CD14-positive monocyte (primary cell): Measurements from ENCODE around the gene PUSL1. TPM values are rescaled to one million over a fixed set of nuclear protein-coding genes. Genes with fewer than 3 reads are reported as not detected.

Source experiments
- DNase-seq, 3 donors: peaks; one replicate each; pipeline ENCODE4 v3.0.0-alpha.2; 2011 to 2022
- H2AFZ ChIP-seq: 2 replicates; pipeline ENCODE4 v1.6.0; 2012; ENCODE audit warnings: mild to moderate bottlenecking, low read depth, low read length, inconsistent platforms; ENCODE audit not compliant: insufficient read depth, poor library complexity, severe bottlenecking
- H3K27ac ChIP-seq, 2 donors: 1 replicate in 1 of 2; 2 replicates in 1 of 2; pipeline ENCODE4 v1.5.1; 2012 to 2013; ENCODE audit warnings: low read length in 2 of 2, control low read depth in 1 of 2, inconsistent platforms in 1 of 2, low read depth in 1 of 2, mild to moderate bottlenecking in 1 of 2
- H3K27me3 ChIP-seq, 2 donors: one replicate each; pipeline versions ENCODE4 v1.6.0 to v1.6.1; 2011 to 2013; ENCODE audit warnings: low read length in 2 of 2; ENCODE audit not compliant: control insufficient read depth in 2 of 2, insufficient read depth in 2 of 2
- H3K36me3 ChIP-seq, 2 donors: replicated peaks in 1 of 2; 1 replicate in 1 of 2; 2 replicates in 1 of 2; pipeline versions ENCODE4 v1.5.1 to v1.6.1; 2012 to 2013; ENCODE audit warnings: low read length in 2 of 2, control low read depth in 1 of 2, inconsistent platforms in 1 of 2, mild to moderate bottlenecking in 1 of 2; ENCODE audit not compliant: insufficient read depth in 2 of 2, control insufficient read depth in 1 of 2
- H3K4me1 ChIP-seq, 2 donors: 1 replicate in 1 of 2; 2 replicates in 1 of 2; pipeline versions ENCODE4 v1.5.1 to v1.6.1; 2012 to 2013; ENCODE audit warnings: low read length in 2 of 2, control low read depth in 1 of 2, inconsistent platforms in 1 of 2, mild to moderate bottlenecking in 1 of 2, moderate library complexity in 1 of 2; ENCODE audit not compliant: insufficient read depth in 2 of 2, control insufficient read depth in 1 of 2
- H3K4me2 ChIP-seq: replicated peaks from 2 replicates; pipeline ENCODE3; 2012; ENCODE audit warnings: low read length, moderate library complexity, mild to moderate bottlenecking; ENCODE audit not compliant: poor library complexity, severe bottlenecking; ENCODE audit errors: extremely low read depth
- H3K4me3 ChIP-seq, 3 experiments: fragments of 200-600 bp in 1 of 3; sonication (generic) in 1 of 3; replicated peaks in 1 of 3; 1 replicate in 2 of 3; 2 replicates in 1 of 3; pipeline ENCODE4 v1.5.1; 2011 to 2013; ENCODE audit warnings: low read length in 3 of 3, mild to moderate bottlenecking in 3 of 3, control low read depth in 2 of 3, low read depth in 2 of 3, inconsistent platforms in 1 of 3, moderate library complexity in 1 of 3
- H3K79me2 ChIP-seq: 2 replicates; pipeline ENCODE4 v1.6.0; 2012; ENCODE audit warnings: mild to moderate bottlenecking, control low read depth, inconsistent platforms, low read length, moderate library complexity; ENCODE audit not compliant: insufficient read depth
- H3K9ac ChIP-seq: 2 replicates; pipeline ENCODE4 v1.6.0; 2017; ENCODE audit warnings: low read length, mild to moderate bottlenecking; ENCODE audit not compliant: insufficient read depth, poor library complexity, severe bottlenecking
- H3K9me3 ChIP-seq, 2 donors: replicated peaks in 1 of 2; 1 replicate in 1 of 2; 2 replicates in 1 of 2; pipeline versions ENCODE4 v1.5.1 to v1.6.1; 2012 to 2013; ENCODE audit warnings: low read length in 2 of 2, control low read depth in 1 of 2; ENCODE audit not compliant: control insufficient read depth in 1 of 2, insufficient read depth in 1 of 2
- H4K20me1 ChIP-seq: 2 replicates; pipeline ENCODE4 v1.6.0; 2012; ENCODE audit warnings: mild to moderate bottlenecking, low read length, control low read depth, moderate library complexity; ENCODE audit not compliant: insufficient read depth
- H3K27ac Mint-ChIP-seq, 7 donors: one replicate each; pipeline ENCODE4 v1.8.0; 2020; ENCODE audit warnings: mild to moderate bottlenecking in 7 of 7, mixed read lengths in 7 of 7, moderate library complexity in 6 of 7, inconsistent platforms in 2 of 7
- H3K27me3 Mint-ChIP-seq, 3 donors: one replicate each; pipeline ENCODE4 v1.8.0; 2021 to 2022; ENCODE audit warnings: low read depth in 3 of 3, mild to moderate bottlenecking in 3 of 3, mixed read lengths in 3 of 3, moderate library complexity in 3 of 3, inconsistent platforms in 1 of 3
- H3K36me3 Mint-ChIP-seq, 2 donors: one replicate each; pipeline ENCODE4 v1.8.0; 2020; ENCODE audit warnings: mixed read lengths in 2 of 2, inconsistent platforms in 1 of 2, mild to moderate bottlenecking in 1 of 2
- H3K4me1 Mint-ChIP-seq: one replicate; pipeline ENCODE4 v1.8.0; 2020; ENCODE audit warnings: mild to moderate bottlenecking, mixed read lengths
- H3K4me3 Mint-ChIP-seq, 2 donors: one replicate each; pipeline ENCODE4 v1.8.0; 2020; ENCODE audit warnings: mild to moderate bottlenecking in 2 of 2, mixed read lengths in 2 of 2, moderate library complexity in 1 of 2
- H3K9me3 Mint-ChIP-seq, 7 donors: one replicate each; pipeline ENCODE4 v1.8.0; 2020 to 2022; ENCODE audit warnings: mixed read lengths in 7 of 7, mild to moderate bottlenecking in 6 of 7, moderate library complexity in 6 of 7, inconsistent platforms in 2 of 7
- WGBS: methylation state at CpG from one replicate; pipeline ENCODE4 v1.1.5; 2013; ENCODE audit warnings: missing lambda C conversion rate; ENCODE audit not compliant: insufficient coverage; 5-methylcytosine and 5-hydroxymethylcytosine counted together
- intact Hi-C, 2 donors: fragments of 100-400 bp; cut with micrococcal nuclease; formaldehyde crosslinking; loops; one replicate each; pipeline versions ENCODE4 v1.15.0 to v1.15.1; 2023
- polyA plus RNA-seq, 3 donors: library from polyadenylated mRNA; depleted of rRNA in 1 of 3; unstranded in 2 of 3; stranded (reverse) in 1 of 3; fragments of 300-500 nt in 2 of 3; fragments of >200 nt in 1 of 3; fragmentation: Illumina TruSeq in 2 of 3; gene quantifications; 1 replicate in 2 of 3; 2 replicates in 1 of 3; pipeline ENCODE4 v1.2.3, GENCODE V29; 2012 to 2021
- TF ChIP-seq, protein P1 (sequence below): fragments of 200-600 bp; IDR thresholded peaks from one replicate; pipeline ENCODE4 v1.8.0; 2022; ENCODE audit warnings: antibody characterized with exemption, mild to moderate bottlenecking

PUSL1 gene
- polyA plus RNA-seq, 3 donors, result 13.8 to 27.4 (median 14.8) TPM

DNA sequence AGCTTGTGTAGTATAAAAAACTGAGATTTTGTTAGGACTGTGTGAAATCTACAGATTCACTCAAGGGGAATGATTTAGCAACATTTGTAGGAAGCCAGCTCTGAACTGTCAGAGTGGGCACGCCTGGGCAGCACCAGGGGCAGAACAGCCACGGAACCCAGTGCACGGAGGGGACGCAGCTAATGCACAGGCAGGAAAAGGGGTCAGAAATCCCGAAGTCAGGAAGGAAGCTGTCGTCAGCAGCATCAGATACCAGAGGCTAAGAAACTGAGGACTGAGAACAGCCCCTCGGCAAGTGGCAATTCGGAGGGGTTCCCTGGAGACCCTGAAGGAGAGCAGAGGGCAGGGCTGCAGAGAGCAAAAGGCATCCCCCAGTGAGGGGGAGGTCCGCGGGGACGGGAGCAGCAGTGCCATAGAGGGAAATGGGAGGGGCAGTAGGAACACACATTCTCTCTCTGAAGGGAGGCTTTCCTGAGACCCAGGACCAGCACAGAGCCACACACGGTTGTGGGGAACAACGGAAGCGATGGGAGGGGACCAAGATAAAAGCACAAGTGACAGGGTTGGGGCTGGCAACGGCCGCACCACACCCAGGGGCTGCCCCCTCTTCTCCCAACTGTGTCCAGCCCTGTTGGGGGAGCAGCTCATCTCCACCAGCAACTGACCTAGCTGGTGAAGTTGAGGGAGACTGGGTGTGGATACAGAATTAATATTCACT is 47.4 kb upstream of the PUSL1 start:
- H3K27ac Mint-ChIP-seq, result peak overlapping the region; percentile 63 to 88 (median 83)
- H3K36me3 Mint-ChIP-seq, result peaks cover 62 to 86% of the 10 kb centered on the region in 2 donors
- H3K27ac ChIP-seq, result peak overlapping the region; percentile 42 to 66
- H3K4me3 Mint-ChIP-seq, result peak overlapping the region in 1 of 2 donors; percentile 30
- H3K36me3 ChIP-seq, result peaks cover 62 to 91% of the 10 kb centered on the region in 2 donors
- DNase-seq, result no peak
- H3K9me3 Mint-ChIP-seq, result peaks cover 0 to 2% (median 0%) of the 10 kb centered on the region in 7 donors
- no peak overlapping the region for H3K9ac ChIP-seq
- TF ChIP-seq, protein P1, sequence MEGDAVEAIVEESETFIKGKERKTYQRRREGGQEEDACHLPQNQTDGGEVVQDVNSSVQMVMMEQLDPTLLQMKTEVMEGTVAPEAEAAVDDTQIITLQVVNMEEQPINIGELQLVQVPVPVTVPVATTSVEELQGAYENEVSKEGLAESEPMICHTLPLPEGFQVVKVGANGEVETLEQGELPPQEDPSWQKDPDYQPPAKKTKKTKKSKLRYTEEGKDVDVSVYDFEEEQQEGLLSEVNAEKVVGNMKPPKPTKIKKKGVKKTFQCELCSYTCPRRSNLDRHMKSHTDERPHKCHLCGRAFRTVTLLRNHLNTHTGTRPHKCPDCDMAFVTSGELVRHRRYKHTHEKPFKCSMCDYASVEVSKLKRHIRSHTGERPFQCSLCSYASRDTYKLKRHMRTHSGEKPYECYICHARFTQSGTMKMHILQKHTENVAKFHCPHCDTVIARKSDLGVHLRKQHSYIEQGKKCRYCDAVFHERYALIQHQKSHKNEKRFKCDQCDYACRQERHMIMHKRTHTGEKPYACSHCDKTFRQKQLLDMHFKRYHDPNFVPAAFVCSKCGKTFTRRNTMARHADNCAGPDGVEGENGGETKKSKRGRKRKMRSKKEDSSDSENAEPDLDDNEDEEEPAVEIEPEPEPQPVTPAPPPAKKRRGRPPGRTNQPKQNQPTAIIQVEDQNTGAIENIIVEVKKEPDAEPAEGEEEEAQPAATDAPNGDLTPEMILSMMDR, result no peak
- no peaks in the 10 kb centered on the region for H3K27me3 ChIP-seq
- no peaks in the 10 kb centered on the region for H3K9me3 ChIP-seq
- H3K4me2 ChIP-seq, result peak overlapping the region; percentile 1
- H4K20me1 ChIP-seq, result peaks cover 94% of the 10 kb centered on the region
- peaks cover 25% of the 10 kb centered on the region for H3K79me2 ChIP-seq
- H3K4me1 ChIP-seq, result peaks cover 15 to 18% of the 10 kb centered on the region in 2 donors
- H3K27me3 Mint-ChIP-seq, result peaks cover 0 to 2% (median 0%) of the 10 kb centered on the region in 3 donors
- peaks cover 22% of the 10 kb centered on the region for H3K4me1 Mint-ChIP-seq
- 54% methylated on average over 12 of the region's 16 CpGs for WGBS
- H3K4me3 ChIP-seq, result no peak overlapping the region
- intact Hi-C loops, result no loop called here
- no peak overlapping the region for H2AFZ ChIP-seq

DNA sequence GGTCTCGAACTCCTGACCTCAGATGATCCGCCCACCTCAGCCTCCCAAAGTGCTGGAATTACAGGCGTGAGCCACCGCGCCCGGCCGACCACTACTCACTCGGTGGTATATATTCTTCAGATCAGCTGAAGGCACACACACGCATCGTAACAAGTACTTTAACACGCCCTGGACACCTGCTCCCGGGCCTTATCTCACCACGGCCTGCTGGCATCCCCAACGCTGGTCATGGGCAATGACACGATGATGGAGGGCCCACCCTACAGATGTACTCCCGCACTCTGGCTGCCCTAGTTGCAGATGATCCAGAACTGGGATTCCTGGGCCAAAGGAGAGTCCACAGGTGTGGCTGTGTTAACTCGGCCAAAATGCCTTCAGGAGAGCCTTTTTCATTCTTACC is 46.3 kb upstream of the PUSL1 start:
- Mint-ChIP-seq H3K9me3 (peaks cover 0 to 2% (median 0%) of the 10 kb centered on the region in 7 donors), H3K27ac (no peak overlapping the region), H3K27me3 (peaks cover 0 to 2% (median 0%) of the 10 kb centered on the region in 3 donors), H3K4me1 (peaks cover 22% of the 10 kb centered on the region), H3K36me3 (peaks cover 57 to 82% of the 10 kb centered on the region in 2 donors), H3K4me3 (no peak overlapping the region)
- Histone ChIP-seq H3K9me3 (no peaks in the 10 kb centered on the region), H2AFZ (no peak overlapping the region), H3K36me3 (peaks cover 61 to 87% of the 10 kb centered on the region in 2 donors), H3K4me3 (no peak overlapping the region), H3K9ac (no peak overlapping the region), H3K27ac (no peak overlapping the region), H3K79me2 (peaks cover 28% of the 10 kb centered on the region), H3K27me3 (no peaks in the 10 kb centered on the region), H3K4me2 (no peak overlapping the region), H4K20me1 (peaks cover 89% of the 10 kb centered on the region), H3K4me1 (peaks cover 15 to 18% of the 10 kb centered on the region in 2 donors)
- 97% methylated on average over 15 of the region's 17 CpGs for WGBS
- no peak for DNase-seq
- TF ChIP-seq, protein P1, result no peak
- intact Hi-C loops, result no loop called here
